HG03196 (cell line): ENCODE data around the gene SMG7.

ENCODE experiments used
- ATAC-seq: cut with Tn5 transposase; IDR thresholded peaks from one replicate; pipeline ENCODE4 v1.9.1; 2021; ENCODE audit not compliant: unreplicated experiment

The SMG7 gene

GRCh38 chr1:183554577-183554976, 82.3 kb downstream of the SMG7 start:
- ATAC-seq: no peak

GRCh38 chr1:183559061-183559460, 86.8 kb downstream of the SMG7 start:
- ATAC-seq: no peak

- no peak for ATAC-seq
Observed at GRCh38 chr1:183562701-183563100, 90.4 kb downstream of the SMG7 start.

GRCh38 chr1:183565261-183565660, 93.0 kb downstream of the SMG7 start:
- ATAC-seq: no peak

- no peak for ATAC-seq
Observed at GRCh38 chr1:183566026-183566425, 93.7 kb downstream of the SMG7 start.

GRCh38 chr1:183567584-183567983, 95.3 kb downstream of the SMG7 start:
- ATAC-seq: no peak

- no peak for ATAC-seq
Observed at GRCh38 chr1:183568176-183569021, 96.1 kb downstream of the SMG7 start.

GRCh38 chr1:183569141-183569540, 96.8 kb downstream of the SMG7 start:
- no peak for ATAC-seq

GRCh38 chr1:183569801-183570200, 97.5 kb downstream of the SMG7 start:
- ATAC-seq: no peak

- ATAC-seq: no peak
Observed at GRCh38 chr1:183570451-183570850, 98.2 kb downstream of the SMG7 start.

GRCh38 chr1:183571678-183572268, 99.5 kb downstream of the SMG7 start:
- ATAC-seq: no peak

GRCh38 chr1:183572721-183573120, 100.4 kb downstream of the SMG7 start:
- ATAC-seq: no peak

GRCh38 chr1:183575606-183576005, 103.3 kb downstream of the SMG7 start:
- no peak for ATAC-seq

- no peak for ATAC-seq
Observed at GRCh38 chr1:183576537-183576936, 104.2 kb downstream of the SMG7 start.

- no peak for ATAC-seq
Observed at GRCh38 chr1:183577897-183578465, 105.7 kb downstream of the SMG7 start.

GRCh38 chr1:183578856-183579255, 106.6 kb downstream of the SMG7 start:
- no peak for ATAC-seq

- ATAC-seq: peak; percentile 52
Observed at GRCh38 chr1:183580281-183580682, 108.0 kb downstream of the SMG7 start.

GRCh38 chr1:183582021-183582713, 109.9 kb downstream of the SMG7 start:
- no peak for ATAC-seq

- ATAC-seq: no peak
Observed at GRCh38 chr1:183583466-183583865, 111.2 kb downstream of the SMG7 start.

- ATAC-seq: no peak
Observed at GRCh38 chr1:183584147-183584546, 111.8 kb downstream of the SMG7 start.

GRCh38 chr1:183585038-183585437, 112.7 kb downstream of the SMG7 start:
- ATAC-seq: no peak

- no peak for ATAC-seq
Observed at GRCh38 chr1:183586455-183586854, 114.2 kb downstream of the SMG7 start.
